ENCODE data around the gene ERGIC2.

Gene ERGIC2

DNA sequence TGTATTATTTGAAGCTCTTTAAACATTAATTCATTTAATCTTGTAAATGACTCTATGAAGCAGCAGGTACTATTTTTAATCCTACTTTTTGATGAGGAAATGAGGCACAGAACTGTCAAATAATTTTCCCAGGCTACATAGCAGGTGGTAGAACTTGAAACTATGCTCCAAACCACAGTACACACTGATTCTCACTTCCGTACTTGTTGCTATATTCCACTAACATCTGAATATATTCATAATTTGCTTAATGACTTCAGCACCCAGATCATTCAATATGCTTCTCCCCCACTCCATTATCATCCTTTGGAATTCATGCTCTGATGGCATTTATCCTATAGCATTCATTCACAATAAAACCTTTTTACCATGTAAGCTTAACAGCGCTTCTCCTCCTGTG is 4.9 kb downstream of the ERGIC2 start:
- Histone ChIP-seq H3K4me3 (ENCODE audit: low read length in 2 of 2) (no peak overlapping the region), H3K27ac (ENCODE audit: low read length) (no peak overlapping the region), H3K27me3 (ENCODE audit: control insufficient read depth in 1 of 2, insufficient read depth in 2 of 2, low read length in 2 of 2) (no peaks in the 10 kb centered on the region), H3K9ac (ENCODE audit: low read length in 2 of 2) (no peak overlapping the region), H3K36me3 (ENCODE audit: control insufficient read depth in 2 of 2, insufficient read depth in 2 of 2, low read length in 2 of 2) (peaks cover 0 to 6% of the 10 kb centered on the region in 2 donors), H3K4me1 (ENCODE audit: control insufficient read depth, insufficient read depth, low read length) (peaks cover 6% of the 10 kb centered on the region), H3K9me3 (ENCODE audit: control insufficient read depth in 2 of 2, low read length in 2 of 2) (no peaks in the 10 kb centered on the region)

DNA sequence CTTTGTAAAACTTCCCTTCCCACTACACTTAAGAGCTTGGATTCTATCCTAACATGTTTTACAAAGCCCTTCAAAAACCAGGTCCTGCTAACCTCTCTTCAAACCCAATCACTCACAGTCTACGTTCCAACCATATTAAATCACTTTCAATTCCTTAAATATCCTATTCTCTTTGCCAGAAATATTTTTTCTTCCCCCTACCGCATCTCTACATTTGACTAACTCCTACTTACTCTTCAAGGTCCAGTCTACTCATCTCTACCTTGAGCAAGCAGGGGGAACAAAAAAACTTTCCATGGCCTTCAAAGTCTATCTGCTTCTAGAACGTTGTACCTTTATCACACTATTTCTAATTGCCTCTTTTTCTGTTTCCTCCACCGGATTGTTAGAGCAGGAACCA is 6.1 kb downstream of the ERGIC2 start:
- H3K9me3 ChIP-seq (ENCODE audit: control insufficient read depth in 2 of 2, low read length in 2 of 2) = no peaks in the 10 kb centered on the region
- H3K27ac ChIP-seq (ENCODE audit: low read length) = no peak overlapping the region
- peaks cover 2% of the 10 kb centered on the region for H3K4me1 ChIP-seq (ENCODE audit: control insufficient read depth, insufficient read depth, low read length)

DNA sequence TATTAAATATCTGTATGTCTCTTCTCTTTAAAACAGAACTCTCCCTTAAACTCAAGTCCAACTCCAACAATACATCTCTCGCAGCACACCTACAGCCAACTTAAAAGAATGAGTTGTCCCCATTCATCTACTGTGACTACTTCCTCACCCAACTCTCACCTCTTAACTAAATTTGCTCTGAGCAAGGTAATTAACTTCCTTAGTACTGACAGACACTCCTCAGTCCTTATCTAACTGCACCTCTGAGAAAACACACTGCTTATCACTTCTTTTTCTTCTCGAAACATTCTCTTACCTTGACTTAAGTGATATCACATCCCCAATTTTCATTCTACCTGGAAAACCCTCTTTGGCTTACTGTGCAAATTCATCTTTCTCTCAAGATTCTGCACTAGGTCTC is 7.0 kb downstream of the ERGIC2 start:
- Histone ChIP-seq H3K4me3 (ENCODE audit: low read length in 2 of 2) (no peak overlapping the region), H3K9me3 (ENCODE audit: control insufficient read depth in 2 of 2, low read length in 2 of 2) (no peaks in the 10 kb centered on the region), H3K4me1 (ENCODE audit: control insufficient read depth, insufficient read depth, low read length) (no peaks in the 10 kb centered on the region), H3K9ac (ENCODE audit: low read length in 2 of 2) (no peak overlapping the region), H3K27me3 (ENCODE audit: control insufficient read depth in 1 of 2, insufficient read depth in 2 of 2, low read length in 2 of 2) (no peaks in the 10 kb centered on the region), H3K36me3 (ENCODE audit: control insufficient read depth in 2 of 2, insufficient read depth in 2 of 2, low read length in 2 of 2) (peaks cover 3 to 7% of the 10 kb centered on the region in 2 donors), H3K27ac (ENCODE audit: low read length) (no peak overlapping the region)

More for the DNA sequence above, 6.1 kb downstream of the ERGIC2 start:
- Histone ChIP-seq H3K36me3 (ENCODE audit: control insufficient read depth in 2 of 2, insufficient read depth in 2 of 2, low read length in 2 of 2) (peaks cover 0 to 3% of the 10 kb centered on the region in 2 donors), H3K9ac (ENCODE audit: low read length in 2 of 2) (no peak overlapping the region), H3K27me3 (ENCODE audit: control insufficient read depth in 1 of 2, insufficient read depth in 2 of 2, low read length in 2 of 2) (no peaks in the 10 kb centered on the region), H3K4me3 (ENCODE audit: low read length in 2 of 2) (no peak overlapping the region)

DNA sequence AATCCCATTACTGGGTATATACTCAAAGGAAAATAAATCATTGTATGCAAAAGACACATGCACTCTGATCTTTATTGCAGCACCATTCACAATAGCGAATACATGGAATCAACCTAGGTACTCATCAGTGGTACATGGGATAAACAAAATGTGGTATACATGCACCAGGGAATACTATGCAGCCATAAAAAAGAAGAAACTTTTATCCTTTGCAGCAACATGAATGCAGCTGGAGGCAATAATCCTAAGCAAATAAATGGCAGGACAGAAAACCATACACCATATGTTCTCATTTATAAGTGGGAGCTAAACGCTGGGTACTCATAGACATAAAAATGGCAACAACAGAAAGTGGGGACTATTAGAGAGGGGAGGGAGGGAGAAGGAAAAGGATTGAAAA is 15.9 kb downstream of the ERGIC2 start:
- Histone ChIP-seq H3K27ac (ENCODE audit: low read length) (no peak overlapping the region), H3K27me3 (ENCODE audit: control insufficient read depth in 1 of 2, insufficient read depth in 2 of 2, low read length in 2 of 2) (no peaks in the 10 kb centered on the region), H3K4me1 (ENCODE audit: control insufficient read depth, insufficient read depth, low read length) (no peaks in the 10 kb centered on the region), H3K4me3 (ENCODE audit: low read length in 2 of 2) (no peak overlapping the region), H3K36me3 (ENCODE audit: control insufficient read depth in 2 of 2, insufficient read depth in 2 of 2, low read length in 2 of 2) (peaks cover 14 to 16% of the 10 kb centered on the region in 2 donors), H3K9ac (ENCODE audit: low read length in 2 of 2) (no peak overlapping the region), H3K9me3 (ENCODE audit: control insufficient read depth in 2 of 2, low read length in 2 of 2) (no peaks in the 10 kb centered on the region)

DNA sequence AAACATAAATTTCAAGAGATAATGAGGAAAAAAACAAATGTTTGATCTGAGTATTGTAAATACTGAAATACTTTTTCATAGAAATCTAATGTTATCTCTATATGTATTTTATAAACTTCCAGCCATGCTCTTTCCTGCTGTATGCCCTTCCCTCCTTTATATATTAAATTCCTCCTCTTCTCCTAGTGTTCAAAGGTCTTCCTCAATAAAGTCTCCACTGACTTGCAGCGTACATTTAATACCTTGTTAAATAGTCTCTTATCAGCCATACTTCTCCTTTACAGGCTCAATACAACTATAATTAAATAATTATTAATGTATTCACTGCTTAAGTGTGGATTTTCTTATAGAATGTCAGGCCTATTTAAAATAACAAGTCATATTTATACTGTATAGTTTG is 26.0 kb downstream of the ERGIC2 start:
- Histone ChIP-seq H3K36me3 (ENCODE audit: control insufficient read depth in 2 of 2, insufficient read depth in 2 of 2, low read length in 2 of 2) (peaks cover 5 to 7% of the 10 kb centered on the region in 2 donors), H3K27me3 (ENCODE audit: control insufficient read depth in 1 of 2, insufficient read depth in 2 of 2, low read length in 2 of 2) (no peaks in the 10 kb centered on the region), H3K4me3 (ENCODE audit: low read length in 2 of 2) (no peak overlapping the region), H3K4me1 (ENCODE audit: control insufficient read depth, insufficient read depth, low read length) (no peaks in the 10 kb centered on the region), H3K9me3 (ENCODE audit: control insufficient read depth in 2 of 2, low read length in 2 of 2) (no peaks in the 10 kb centered on the region), H3K27ac (ENCODE audit: low read length) (no peak overlapping the region), H3K9ac (ENCODE audit: low read length in 2 of 2) (no peak overlapping the region)

DNA sequence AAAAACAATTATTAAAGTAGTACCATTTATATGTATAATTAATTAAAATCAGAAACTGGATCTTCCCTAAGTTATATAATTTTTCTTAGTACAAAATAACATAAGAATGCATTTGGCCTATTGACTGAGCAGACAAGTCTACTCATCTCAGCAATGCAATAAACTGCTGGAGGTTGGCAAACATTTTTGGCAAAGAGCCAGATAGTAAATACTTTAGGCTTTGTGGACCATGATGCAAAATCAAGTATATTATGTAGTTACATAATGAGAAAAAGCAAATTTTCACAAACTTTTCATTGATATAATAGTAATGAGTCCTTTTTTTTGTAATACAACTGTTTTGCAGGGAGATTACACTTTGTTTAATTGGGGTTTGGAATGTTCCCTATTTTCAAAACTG is 30.9 kb downstream of the ERGIC2 start:
- Histone ChIP-seq H3K9ac (ENCODE audit: low read length in 2 of 2) (no peak overlapping the region), H3K36me3 (ENCODE audit: control insufficient read depth in 2 of 2, insufficient read depth in 2 of 2, low read length in 2 of 2) (peaks cover 2 to 15% of the 10 kb centered on the region in 2 donors), H3K4me3 (ENCODE audit: low read length in 2 of 2) (no peak overlapping the region), H3K27ac (ENCODE audit: low read length) (no peak overlapping the region), H3K4me1 (ENCODE audit: control insufficient read depth, insufficient read depth, low read length) (no peaks in the 10 kb centered on the region), H3K27me3 (ENCODE audit: control insufficient read depth in 1 of 2, insufficient read depth in 2 of 2, low read length in 2 of 2) (no peaks in the 10 kb centered on the region), H3K9me3 (ENCODE audit: control insufficient read depth in 2 of 2, low read length in 2 of 2) (no peaks in the 10 kb centered on the region)

DNA sequence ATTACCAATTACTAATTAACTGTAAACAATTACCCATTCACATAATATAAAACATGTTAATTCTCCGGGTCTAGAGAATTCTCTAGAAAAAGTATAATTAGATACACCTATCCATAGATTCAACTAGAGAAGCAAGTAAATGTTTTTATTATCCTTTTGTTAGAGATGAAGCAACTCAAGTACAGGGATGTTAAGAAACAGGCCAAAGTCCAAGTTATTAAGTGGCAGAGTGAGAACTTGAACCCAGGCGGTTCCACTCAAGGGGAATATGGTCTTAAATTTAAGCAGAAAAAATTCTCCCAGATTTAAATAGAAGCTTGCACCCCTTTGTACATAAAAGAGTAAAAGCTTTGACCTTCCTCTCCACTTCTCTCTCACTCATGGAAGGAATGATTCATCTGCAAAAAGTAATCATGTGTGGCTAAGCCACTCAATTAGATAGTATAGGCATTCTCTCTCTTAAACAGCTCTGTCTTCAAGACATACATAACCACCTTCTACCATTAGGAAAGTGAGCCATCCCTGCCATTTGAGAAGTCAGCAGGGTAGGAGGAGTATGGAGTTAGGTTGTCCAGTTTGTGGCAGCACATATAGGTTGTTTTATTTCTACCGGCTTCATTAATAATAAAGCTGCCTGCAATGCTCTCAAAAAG is 34.1 kb downstream of the ERGIC2 start:
- Histone ChIP-seq H3K4me1 (ENCODE audit: control insufficient read depth, insufficient read depth, low read length) (no peaks in the 10 kb centered on the region), H3K9me3 (ENCODE audit: control insufficient read depth in 2 of 2, low read length in 2 of 2) (no peaks in the 10 kb centered on the region), H3K4me3 (ENCODE audit: low read length in 2 of 2) (no peak overlapping the region), H3K27ac (ENCODE audit: low read length) (no peak overlapping the region), H3K36me3 (ENCODE audit: control insufficient read depth in 2 of 2, insufficient read depth in 2 of 2, low read length in 2 of 2) (peaks cover 2 to 23% of the 10 kb centered on the region in 2 donors), H3K27me3 (ENCODE audit: control insufficient read depth in 1 of 2, insufficient read depth in 2 of 2, low read length in 2 of 2) (no peaks in the 10 kb centered on the region), H3K9ac (ENCODE audit: low read length in 2 of 2) (no peak overlapping the region)

DNA sequence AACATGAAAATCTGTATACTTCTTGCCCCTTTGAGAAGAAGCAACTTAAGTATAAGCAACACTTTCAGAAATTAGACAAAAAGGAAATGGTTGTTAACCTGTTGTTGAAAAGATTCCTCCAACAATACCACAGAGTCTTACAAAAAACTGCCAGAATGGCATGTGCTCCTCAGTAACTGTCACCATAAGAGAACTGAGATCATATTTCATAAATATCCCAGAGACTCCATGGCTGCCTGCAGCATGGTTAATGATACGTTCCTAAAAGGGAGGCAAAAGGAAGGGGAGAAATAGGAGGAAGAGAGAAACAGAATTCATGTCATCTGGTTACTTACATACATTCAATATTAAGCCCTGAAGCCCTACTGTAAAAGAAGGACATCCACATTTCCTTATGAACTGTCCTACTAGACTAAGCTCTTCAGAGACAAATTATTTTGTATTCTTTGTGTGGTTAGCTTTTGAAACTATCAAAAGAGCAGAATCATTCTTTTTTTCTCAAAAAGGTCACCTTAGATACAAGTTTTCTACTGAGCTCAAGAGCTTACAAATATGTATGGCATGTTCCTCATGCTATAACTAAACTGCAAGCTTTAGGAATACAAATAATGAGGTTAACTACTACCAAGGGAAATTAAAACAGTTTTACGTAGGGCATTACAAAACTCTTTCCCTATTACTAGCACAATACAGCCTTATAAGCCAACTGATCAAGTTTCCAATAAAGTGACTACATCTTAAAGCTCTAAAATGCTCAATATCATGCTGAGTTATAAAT is 37.8 kb downstream of the ERGIC2 start:
- H3K4me3 ChIP-seq (ENCODE audit: low read length in 2 of 2) = no peak overlapping the region
- H3K36me3 ChIP-seq (ENCODE audit: control insufficient read depth in 2 of 2, insufficient read depth in 2 of 2, low read length in 2 of 2) = peaks cover 2 to 34% of the 10 kb centered on the region in 2 donors
- H3K27me3 ChIP-seq (ENCODE audit: control insufficient read depth in 1 of 2, insufficient read depth in 2 of 2, low read length in 2 of 2) = no peaks in the 10 kb centered on the region
- H3K4me1 ChIP-seq (ENCODE audit: control insufficient read depth, insufficient read depth, low read length) = no peaks in the 10 kb centered on the region
- H3K9ac ChIP-seq (ENCODE audit: low read length in 2 of 2) = no peak overlapping the region
- H3K9me3 ChIP-seq (ENCODE audit: control insufficient read depth in 2 of 2, low read length in 2 of 2) = no peaks in the 10 kb centered on the region
- no peak overlapping the region for H3K27ac ChIP-seq (ENCODE audit: low read length)

DNA sequence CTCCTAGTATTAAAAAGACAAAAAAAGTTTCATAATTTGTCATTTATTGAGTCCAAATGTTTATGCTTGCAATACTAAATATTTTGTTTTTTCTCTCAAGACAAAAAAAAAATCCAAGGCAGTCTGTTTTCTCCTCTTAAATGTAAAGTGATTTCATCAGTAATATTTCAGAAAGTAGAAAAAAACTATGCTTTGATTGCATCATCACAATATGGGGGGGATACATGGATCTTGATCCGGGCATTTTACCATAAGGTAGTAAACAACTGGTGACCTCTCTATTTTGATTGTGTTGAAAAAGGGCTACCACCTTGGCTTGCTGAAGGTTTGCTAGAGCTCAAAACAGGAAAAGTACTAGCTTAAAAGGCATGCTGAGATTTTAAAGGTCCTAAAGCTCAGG is 43.6 kb downstream of the ERGIC2 start:
- H3K9me3 ChIP-seq (ENCODE audit: control insufficient read depth in 2 of 2, low read length in 2 of 2) = no peaks in the 10 kb centered on the region
- H3K4me3 ChIP-seq (ENCODE audit: low read length in 2 of 2) = no peak overlapping the region
- no peaks in the 10 kb centered on the region for H3K4me1 ChIP-seq (ENCODE audit: control insufficient read depth, insufficient read depth, low read length)
- H3K9ac ChIP-seq (ENCODE audit: low read length in 2 of 2) = no peak overlapping the region
- no peaks in the 10 kb centered on the region for H3K27me3 ChIP-seq (ENCODE audit: control insufficient read depth in 1 of 2, insufficient read depth in 2 of 2, low read length in 2 of 2)
- H3K27ac ChIP-seq (ENCODE audit: low read length) = no peak overlapping the region
- H3K36me3 ChIP-seq (ENCODE audit: control insufficient read depth in 2 of 2, insufficient read depth in 2 of 2, low read length in 2 of 2) = peaks cover 0 to 16% of the 10 kb centered on the region in 2 donors

DNA sequence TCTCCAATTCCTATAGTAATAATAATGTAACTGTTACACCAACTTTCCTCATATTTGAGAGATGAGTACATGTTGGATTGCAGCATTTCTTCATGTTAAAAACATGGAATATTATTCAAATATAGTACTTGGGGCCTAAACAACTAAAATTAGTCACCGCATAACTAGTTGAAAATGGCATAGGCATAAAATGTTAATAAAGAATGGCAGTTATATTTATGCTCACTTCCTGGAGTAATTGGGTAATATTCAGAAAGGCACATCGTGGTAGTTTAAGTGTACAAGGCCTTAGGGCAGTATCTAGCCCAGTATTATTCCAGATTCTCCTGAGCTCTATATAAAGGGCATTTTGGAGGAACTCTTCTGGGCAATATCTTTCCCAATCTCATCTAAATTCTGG is 46.0 kb downstream of the ERGIC2 start:
- no peaks in the 10 kb centered on the region for H3K9me3 ChIP-seq (ENCODE audit: control insufficient read depth in 2 of 2, low read length in 2 of 2)
- no peaks in the 10 kb centered on the region for H3K27me3 ChIP-seq (ENCODE audit: control insufficient read depth in 1 of 2, insufficient read depth in 2 of 2, low read length in 2 of 2)
- H3K4me3 ChIP-seq (ENCODE audit: low read length in 2 of 2) = no peak overlapping the region
- peaks cover 0 to 7% of the 10 kb centered on the region in 2 donors for H3K36me3 ChIP-seq (ENCODE audit: control insufficient read depth in 2 of 2, insufficient read depth in 2 of 2, low read length in 2 of 2)
- H3K9ac ChIP-seq (ENCODE audit: low read length in 2 of 2) = no peak overlapping the region
- H3K4me1 ChIP-seq (ENCODE audit: control insufficient read depth, insufficient read depth, low read length) = no peaks in the 10 kb centered on the region
- no peak overlapping the region for H3K27ac ChIP-seq (ENCODE audit: low read length)

DNA sequence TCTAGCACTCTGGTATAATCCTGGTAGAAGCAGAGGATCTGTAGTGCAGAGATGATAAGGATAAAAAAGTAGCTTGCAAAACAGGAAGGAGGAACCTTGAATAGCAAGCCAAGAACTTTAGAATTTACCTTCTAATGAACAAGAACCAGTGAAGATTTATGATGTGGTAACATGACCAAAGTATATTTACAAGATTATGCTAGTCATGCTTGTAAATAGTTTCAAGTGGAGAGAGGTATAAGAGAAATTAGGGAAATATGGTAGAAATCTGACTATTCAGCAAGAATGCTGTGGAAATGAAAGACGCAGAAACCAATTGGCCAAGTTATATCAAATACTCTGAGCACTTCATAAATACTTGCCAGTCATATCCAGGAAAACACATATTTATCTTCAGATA is 47.8 kb downstream of the ERGIC2 start:
- Histone ChIP-seq H3K9ac (ENCODE audit: low read length in 2 of 2) (no peak overlapping the region), H3K4me3 (ENCODE audit: low read length in 2 of 2) (no peak overlapping the region), H3K27me3 (ENCODE audit: control insufficient read depth in 1 of 2, insufficient read depth in 2 of 2, low read length in 2 of 2) (no peaks in the 10 kb centered on the region), H3K4me1 (ENCODE audit: control insufficient read depth, insufficient read depth, low read length) (no peaks in the 10 kb centered on the region), H3K27ac (ENCODE audit: low read length) (no peak overlapping the region), H3K36me3 (ENCODE audit: control insufficient read depth in 2 of 2, insufficient read depth in 2 of 2, low read length in 2 of 2) (peaks cover 0 to 3% of the 10 kb centered on the region in 2 donors), H3K9me3 (ENCODE audit: control insufficient read depth in 2 of 2, low read length in 2 of 2) (no peaks in the 10 kb centered on the region)
